ENCODE measurements around the gene PACRG.

GRCh38 chr6:162974685-162975084, 246.9 kb downstream of the PACRG start:
- TF ChIP-seq CTCF (conservative IDR thresholded peaks at IDR 0.05; ENCODE audit: low read depth, low read length) (no peak), FOS (IDR thresholded peaks at IDR 0.05; ENCODE audit: low read depth, low read length) (no peak), NFE2L2 (IDR thresholded peaks at IDR 0.05; ENCODE audit: low read depth, low read length) (no peak), POLR2A (IDR thresholded peaks at IDR 0.05; ENCODE audit: low read depth, low read length) (no peak), RCOR1 (IDR thresholded peaks at IDR 0.05; ENCODE audit: insufficient replicate concordance, low read length) (no peak), ELK1 (IDR thresholded peaks at IDR 0.05; ENCODE audit: borderline replicate concordance, low read depth, low read length) (no peak)
